ENCODE measurements around the gene NUDT22. TPM values are rescaled to one million over a fixed set of nuclear protein-coding genes. Genes with fewer than 3 reads are reported as not detected.

The NUDT22 gene
- total RNA-seq, 2 experiments from 2014 or later, result 83.8 to 84.1 TPM

DNA sequence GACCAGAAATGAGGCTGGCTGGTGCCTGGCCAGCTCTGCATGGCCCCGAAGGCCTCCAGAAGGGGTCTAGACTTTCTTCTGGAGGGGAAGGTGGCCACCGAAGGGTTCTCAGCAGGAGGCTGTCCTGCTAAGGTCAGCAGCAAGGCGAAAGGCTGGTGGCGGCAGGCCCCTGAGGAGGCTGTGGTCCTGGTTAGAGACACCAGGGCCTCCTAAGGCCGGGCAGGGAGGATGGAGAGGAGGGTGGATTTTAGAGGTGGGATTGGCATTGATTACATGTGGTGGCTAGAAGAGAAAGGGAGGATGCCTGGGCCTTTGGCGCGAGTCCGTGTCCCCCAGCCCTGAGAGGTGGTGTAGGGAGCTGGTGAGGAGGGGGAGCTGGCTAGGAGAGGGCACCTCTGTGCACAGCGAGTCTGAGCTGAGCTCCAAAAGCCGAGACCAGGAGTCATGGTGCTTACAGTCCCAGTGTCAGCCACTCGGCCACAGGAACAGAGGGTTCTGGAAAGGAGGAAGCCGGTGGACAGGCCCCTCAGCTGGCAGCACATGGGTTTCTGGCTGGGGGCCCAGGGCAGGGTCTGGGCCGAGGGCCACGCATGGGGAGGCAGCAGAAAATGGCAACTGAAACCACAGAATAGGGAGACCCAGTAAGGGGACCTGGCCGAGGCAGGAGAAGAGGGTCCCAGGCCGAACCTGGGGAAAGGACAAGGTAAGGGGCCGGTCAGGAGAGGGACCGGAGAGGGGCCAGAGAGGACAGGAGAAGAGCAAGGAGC lies 17.1 kb upstream of the NUDT22 start:
- Mint-ChIP-seq H3K4me1 (peaks cover 38% of the 10 kb centered on the region), H3K27ac (peak overlapping the region; percentile 96), H3K36me3 (peaks cover 42% of the 10 kb centered on the region), H3K9me3 (ENCODE audit: low read depth) (no peaks in the 10 kb centered on the region), H3K4me3 (peak overlapping the region; percentile 35), H3K27me3 (no peaks in the 10 kb centered on the region)
- no peak for DNase-seq
- CTCF ChIA-PET, result interaction anchor here (1.2 to 9.4 kb wide), 5 partner anchors 17 to 123 kb away, joined by 3 to 169 read pairs (median 18); partner anchors contain the start of genes CATSPERZ, DNAJC4, ESRRA and NUDT22
- no peak for ATAC-seq

DNA sequence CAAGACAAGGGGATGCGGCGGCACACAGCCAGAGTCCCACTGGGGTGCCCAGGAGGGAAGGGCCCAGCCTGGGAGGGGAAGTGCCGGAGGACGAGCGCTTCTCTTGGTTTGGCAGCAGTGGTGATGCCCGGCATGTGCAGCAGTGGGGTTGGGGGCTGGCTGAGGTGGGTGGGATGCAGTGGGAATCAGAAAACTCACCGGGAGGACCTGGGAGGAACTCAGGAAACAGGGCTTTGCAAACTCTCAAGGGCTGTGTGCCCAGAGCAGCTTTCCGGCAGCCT lies 16.6 kb upstream of the NUDT22 start:
- H3K27ac Mint-ChIP-seq, result peak overlapping the region; percentile 41
- H3K4me3 Mint-ChIP-seq, result no peak overlapping the region
- no peaks in the 10 kb centered on the region for H3K9me3 Mint-ChIP-seq (ENCODE audit: low read depth)
- DNase-seq (no peak), ATAC-seq (no peak)
- CTCF ChIA-PET, result interaction anchor here (4.3 kb wide), 1 partner anchor 17 kb away, joined by 36 read pairs; the partner anchor contains the start of genes NUDT22 and TRPT1
- peaks cover 33% of the 10 kb centered on the region for H3K4me1 Mint-ChIP-seq
- peaks cover 38% of the 10 kb centered on the region for H3K36me3 Mint-ChIP-seq
- H3K27me3 Mint-ChIP-seq, result no peaks in the 10 kb centered on the region

DNA sequence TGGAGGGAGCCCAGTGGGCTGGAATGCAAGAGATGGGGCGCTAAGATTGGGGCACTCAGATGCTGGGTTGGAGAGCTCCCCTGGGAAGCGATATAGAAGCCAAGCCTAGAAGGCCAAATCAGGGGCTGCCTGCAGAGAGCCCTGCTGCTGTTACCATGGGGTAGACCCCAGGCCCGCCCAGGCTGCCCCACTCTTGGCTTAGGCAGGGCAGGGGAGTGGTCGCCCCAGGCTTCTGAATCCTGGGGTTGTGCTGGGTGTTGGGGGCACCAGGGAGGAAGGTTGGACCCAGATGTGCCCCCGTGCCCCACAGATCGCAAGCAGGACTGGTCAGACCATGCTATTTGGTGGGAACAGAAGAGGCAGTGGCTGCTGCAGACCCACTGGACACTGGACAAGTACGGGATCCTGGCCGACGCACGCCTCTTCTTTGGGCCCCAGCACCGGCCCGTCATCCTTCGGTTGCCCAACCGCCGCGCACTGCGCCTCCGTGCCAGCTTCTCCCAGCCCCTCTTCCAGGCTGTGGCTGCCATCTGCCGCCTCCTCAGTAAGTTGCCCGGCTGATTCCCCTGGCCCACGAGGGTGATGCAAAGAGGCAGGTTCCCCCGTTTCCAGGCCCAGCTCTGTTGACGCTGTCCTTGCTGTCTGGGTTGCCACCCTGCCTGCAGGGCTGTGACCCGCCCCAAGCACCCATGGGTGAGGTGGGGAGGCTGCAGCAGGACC lies 15.6 kb upstream of the NUDT22 start:
- H3K27me3 Mint-ChIP-seq, result no peaks in the 10 kb centered on the region
- H3K4me3 Mint-ChIP-seq, result no peak overlapping the region
- H3K36me3 Mint-ChIP-seq, result peaks cover 42% of the 10 kb centered on the region
- DNase-seq, result no peak
- H3K9me3 Mint-ChIP-seq (ENCODE audit: low read depth), result no peaks in the 10 kb centered on the region
- CTCF ChIA-PET, result interaction anchor here (1.1 to 4.3 kb wide), 4 partner anchors 16 to 93 kb away, joined by 3 to 36 read pairs (median 8); partner anchors contain the start of genes NUDT22 and TRPT1
- peak overlapping the region; percentile 41 for H3K27ac Mint-ChIP-seq
- ATAC-seq, result no peak
- peaks cover 31% of the 10 kb centered on the region for H3K4me1 Mint-ChIP-seq

GRCh38 chr11:64211181-64211872 lies 14.7 kb upstream of the NUDT22 start:
- Mint-ChIP-seq H3K4me3 (no peak overlapping the region), H3K27me3 (no peaks in the 10 kb centered on the region), H3K36me3 (peaks cover 41% of the 10 kb centered on the region), H3K9me3 (ENCODE audit: low read depth) (no peaks in the 10 kb centered on the region), H3K4me1 (peaks cover 24% of the 10 kb centered on the region), H3K27ac (no peak overlapping the region)
- ATAC-seq (no peak), DNase-seq (no peak)
- CTCF ChIA-PET, result interaction anchor here (1.1 to 3.6 kb wide), 2 partner anchors 34 to 93 kb away, joined by 3 to 12 read pairs; no protein-coding TSS in a partner anchor

- CTCF ChIA-PET, result interaction anchor here (0.7 to 1.3 kb wide), 5 partner anchors 10 to 101 kb away, joined by 3 to 6 read pairs (median 5); partner anchors contain the start of genes FERMT3 and PRDX5
- H3K36me3 Mint-ChIP-seq, result peaks cover 38% of the 10 kb centered on the region
- ATAC-seq, result no peak
Observed at GRCh38 chr11:64216879-64217278, 9.2 kb upstream of the NUDT22 start.

GRCh38 chr11:64218628-64219353 lies 7.3 kb upstream of the NUDT22 start:
- Mint-ChIP-seq H3K27me3 (no peaks in the 10 kb centered on the region), H3K9me3 (ENCODE audit: low read depth) (no peaks in the 10 kb centered on the region), H3K4me1 (peaks cover 4% of the 10 kb centered on the region), H3K36me3 (peaks cover 30% of the 10 kb centered on the region), H3K27ac (no peak overlapping the region), H3K4me3 (no peak overlapping the region)
- ATAC-seq, result no peak
- DNase-seq, result no peak
- CTCF ChIA-PET, result interaction anchor here (0.6 to 1.3 kb wide), 2 partner anchors 16 to 1446 kb away, joined by 3 to 6 read pairs; no protein-coding TSS in a partner anchor

More at GRCh38 chr11:64216879-64217278, 9.2 kb upstream of the NUDT22 start:
- Mint-ChIP-seq H3K4me1 (peaks cover 9% of the 10 kb centered on the region), H3K4me3 (no peak overlapping the region), H3K9me3 (ENCODE audit: low read depth) (no peaks in the 10 kb centered on the region), H3K27ac (peak overlapping the region; percentile 19), H3K27me3 (no peaks in the 10 kb centered on the region)
- DNase-seq, result no peak

DNA sequence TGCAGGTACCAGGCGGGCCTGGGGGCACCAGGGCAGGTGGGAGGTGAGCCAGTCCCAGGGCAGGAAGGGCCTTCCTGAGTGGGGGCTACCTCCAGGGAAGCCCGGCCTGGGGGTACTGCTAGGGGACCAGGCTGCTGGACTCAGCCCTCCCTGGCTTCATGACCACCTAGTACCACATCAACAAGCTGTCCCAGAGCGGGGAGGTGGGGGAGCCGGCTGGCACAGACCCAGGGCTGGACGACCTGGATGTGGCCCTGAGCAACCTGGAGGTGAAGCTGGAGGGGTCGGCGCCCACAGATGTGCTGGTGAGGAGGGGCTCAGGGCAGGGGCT lies 6.8 kb upstream of the NUDT22 start:
- no peaks in the 10 kb centered on the region for H3K9me3 Mint-ChIP-seq (ENCODE audit: low read depth)
- no peak for DNase-seq
- H3K4me1 Mint-ChIP-seq, result peaks cover 6% of the 10 kb centered on the region
- H3K36me3 Mint-ChIP-seq, result peaks cover 27% of the 10 kb centered on the region
- no peak overlapping the region for H3K27ac Mint-ChIP-seq
- no peak overlapping the region for H3K4me3 Mint-ChIP-seq
- no peak for ATAC-seq
- H3K27me3 Mint-ChIP-seq, result no peaks in the 10 kb centered on the region
- CTCF ChIA-PET, result interaction anchor here (0.6 kb wide), 1 partner anchor 1446 kb away, joined by 3 read pairs; no protein-coding TSS in a partner anchor

DNA sequence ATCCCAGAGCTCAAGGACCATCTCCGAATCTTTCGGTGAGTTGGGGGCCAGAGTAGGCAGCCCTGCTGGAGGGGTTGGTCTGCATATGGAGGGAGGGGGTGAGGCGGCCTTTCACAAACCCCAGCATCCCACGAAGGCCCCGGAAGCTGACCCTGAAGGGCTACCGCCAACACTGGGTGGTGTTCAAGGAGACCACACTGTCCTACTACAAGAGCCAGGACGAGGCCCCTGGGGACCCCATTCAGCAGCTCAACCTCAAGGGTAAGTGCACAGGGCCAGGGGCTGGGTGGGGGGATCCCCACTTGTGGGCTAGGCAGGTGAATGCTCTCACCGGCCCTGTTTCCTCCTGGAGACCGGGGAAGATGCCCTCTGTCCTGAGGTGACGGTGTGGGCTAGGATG lies 6.3 kb upstream of the NUDT22 start:
- H3K4me3 Mint-ChIP-seq, result no peak overlapping the region
- peaks cover 24% of the 10 kb centered on the region for H3K36me3 Mint-ChIP-seq
- no peaks in the 10 kb centered on the region for H3K27me3 Mint-ChIP-seq
- DNase-seq (no peak), ATAC-seq (no peak)
- CTCF ChIA-PET, result interaction anchor here (0.6 kb wide), 1 partner anchor 1447 kb away, joined by 3 read pairs; no protein-coding TSS in a partner anchor
- H3K27ac Mint-ChIP-seq, result no peak overlapping the region
- H3K4me1 Mint-ChIP-seq, result peaks cover 8% of the 10 kb centered on the region
- H3K9me3 Mint-ChIP-seq (ENCODE audit: low read depth), result no peaks in the 10 kb centered on the region

GRCh38 chr11:64220271-64220670 lies 5.8 kb upstream of the NUDT22 start:
- Mint-ChIP-seq H3K9me3 (ENCODE audit: low read depth) (no peaks in the 10 kb centered on the region), H3K27me3 (no peaks in the 10 kb centered on the region), H3K4me3 (no peak overlapping the region), H3K4me1 (peaks cover 10% of the 10 kb centered on the region), H3K36me3 (peaks cover 19% of the 10 kb centered on the region), H3K27ac (no peak overlapping the region)
- no peak for DNase-seq
- ATAC-seq, result no peak
- CTCF ChIA-PET, result no interaction called here

- CTCF ChIA-PET, result no interaction called here
- peaks cover 19% of the 10 kb centered on the region for H3K36me3 Mint-ChIP-seq
- H3K9me3 Mint-ChIP-seq (ENCODE audit: low read depth), result no peaks in the 10 kb centered on the region
- ATAC-seq, result no peak
- H3K27ac Mint-ChIP-seq, result no peak overlapping the region
- H3K27me3 Mint-ChIP-seq, result no peaks in the 10 kb centered on the region
- no peak for DNase-seq
- peaks cover 11% of the 10 kb centered on the region for H3K4me1 Mint-ChIP-seq
- no peak overlapping the region for H3K4me3 Mint-ChIP-seq
Observed at GRCh38 chr11:64220798-64221197, 5.3 kb upstream of the NUDT22 start.

GRCh38 chr11:64222651-64223000 lies 3.4 kb upstream of the NUDT22 start:
- ATAC-seq, result no peak
- H3K9me3 Mint-ChIP-seq (ENCODE audit: low read depth), result no peaks in the 10 kb centered on the region

DNA sequence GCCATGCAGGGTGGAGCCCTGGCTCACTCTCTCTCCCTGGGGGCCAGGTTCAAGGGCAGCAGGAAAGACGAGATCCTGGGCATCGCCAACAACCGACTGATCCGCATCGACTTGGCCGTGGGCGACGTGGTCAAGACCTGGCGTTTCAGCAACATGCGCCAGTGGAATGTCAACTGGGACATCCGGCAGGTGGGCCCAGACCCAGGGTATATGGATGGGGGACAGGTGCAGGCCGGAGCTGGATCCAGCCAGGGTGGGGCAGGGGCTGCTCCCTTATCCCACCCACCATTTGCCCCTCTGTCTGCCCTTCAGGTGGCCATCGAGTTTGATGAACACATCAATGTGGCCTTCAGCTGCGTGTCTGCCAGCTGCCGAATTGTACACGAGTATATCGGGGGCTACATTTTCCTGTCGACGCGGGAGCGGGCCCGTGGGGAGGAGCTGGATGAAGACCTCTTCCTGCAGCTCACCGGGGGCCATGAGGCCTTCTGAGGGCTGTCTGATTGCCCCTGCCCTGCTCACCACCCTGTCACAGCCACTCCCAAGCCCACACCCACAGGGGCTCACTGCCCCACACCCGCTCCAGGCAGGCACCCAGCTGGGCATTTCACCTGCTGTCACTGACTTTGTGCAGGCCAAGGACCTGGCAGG lies 2.9 kb upstream of the NUDT22 start:
- DNase-seq (no peak), ATAC-seq (no peak)
- H3K27me3 Mint-ChIP-seq, result no peaks in the 10 kb centered on the region
- H3K27ac Mint-ChIP-seq, result no peak overlapping the region
- peaks cover 12% of the 10 kb centered on the region for H3K36me3 Mint-ChIP-seq
- no peaks in the 10 kb centered on the region for H3K9me3 Mint-ChIP-seq (ENCODE audit: low read depth)
- no peak overlapping the region for H3K4me3 Mint-ChIP-seq
- CTCF ChIA-PET, result interaction anchor here (0.7 to 1.8 kb wide), 5 partner anchors 17 to 81 kb away, joined by 3 to 7 read pairs (median 3); partner anchors contain the start of genes CATSPERZ, FERMT3 and PLCB3
- peaks cover 22% of the 10 kb centered on the region for H3K4me1 Mint-ChIP-seq

More at GRCh38 chr11:64222651-64223000, 3.4 kb upstream of the NUDT22 start:
- Mint-ChIP-seq H3K27me3 (no peaks in the 10 kb centered on the region), H3K4me3 (no peak overlapping the region), H3K27ac (no peak overlapping the region), H3K4me1 (peaks cover 19% of the 10 kb centered on the region), H3K36me3 (peaks cover 14% of the 10 kb centered on the region)
- no peak for DNase-seq
- CTCF ChIA-PET, result interaction anchor here (0.7 to 1.8 kb wide), 3 partner anchors 18 to 78 kb away, joined by 3 to 7 read pairs (median 3); partner anchors contain the start of genes CATSPERZ and PLCB3
